Lung microvascular endothelial cell (primary cell): Measurements from ENCODE around the gene FBXO42. TPM values are rescaled to one million over a fixed set of nuclear protein-coding genes. Genes with fewer than 3 reads are reported as not detected.
A peak's percentile ranks its signal among the peaks of the same experiment; 100 is the strongest.
"Not testable (repeated sequence)": the region's sequence is repeated elsewhere in the genome, so short reads cannot be mapped to it uniquely, and the experiment has no call there.

ENCODE experiments used
- DNase-seq, 2 donors: peaks; one replicate each; pipeline versions ENCODE4 v3.0.0 to v3.0.0-alpha.2; 2010; ENCODE audit warnings: low read depth in 2 of 2
- total RNA-seq: library from RNA; depleted of rRNA; stranded (reverse); fragments of >200 nt; gene quantifications from 2 replicates; pipeline ENCODE4 v1.2.1, GENCODE V29; 2014

FBXO42 gene
- total RNA-seq, 1 donor from 2014 or later, result 6.3 TPM

DNA sequence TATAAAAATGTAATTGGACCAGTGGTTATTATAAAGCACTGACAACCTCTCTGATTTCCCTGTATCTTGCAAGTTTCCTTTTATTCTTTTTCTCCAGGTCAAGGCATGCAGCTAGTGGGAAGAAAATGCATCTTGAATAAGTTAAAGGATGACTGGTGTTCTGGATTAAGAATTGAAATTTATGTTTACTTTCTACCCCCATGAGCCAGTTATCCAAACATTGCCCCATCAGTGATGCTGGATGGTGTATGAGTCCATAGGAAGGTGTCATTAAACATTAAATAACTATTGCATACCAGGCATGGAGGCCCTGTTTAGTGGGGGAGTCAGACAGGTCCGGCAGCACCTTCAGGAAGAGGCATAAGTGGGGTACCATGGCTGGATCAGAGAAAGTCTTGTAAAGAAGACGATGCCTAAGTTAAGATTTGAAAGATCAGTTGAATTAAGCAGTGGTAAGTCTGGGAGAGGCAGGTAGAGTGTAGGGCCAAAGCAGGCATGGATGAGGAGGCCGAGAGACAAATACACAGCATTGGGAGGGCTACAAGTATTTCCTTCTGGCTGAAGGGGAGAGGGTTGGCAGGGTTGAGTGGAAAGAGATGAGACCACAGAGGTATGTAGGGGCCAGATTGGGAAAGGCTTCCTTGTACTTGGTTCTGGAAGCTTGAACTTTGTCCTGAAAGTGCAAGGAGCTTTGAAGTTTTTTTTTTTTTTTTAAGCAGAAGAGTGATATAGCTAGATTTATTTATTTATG lies 20.4 kb upstream of the FBXO42 start:
- DNase-seq, result no peak

- peak; percentile 79 to 90 for DNase-seq
These were observed 19.4 kb upstream of the FBXO42 start for GRCh38 chr1:16371725-16372124.

GRCh38 chr1:16369821-16370220 lies 17.5 kb upstream of the FBXO42 start:
- no peak for DNase-seq

- DNase-seq, result peak in 1 of 2 donors; percentile 61
These were observed 15.9 kb upstream of the FBXO42 start for GRCh38 chr1:16367968-16368890.

DNA sequence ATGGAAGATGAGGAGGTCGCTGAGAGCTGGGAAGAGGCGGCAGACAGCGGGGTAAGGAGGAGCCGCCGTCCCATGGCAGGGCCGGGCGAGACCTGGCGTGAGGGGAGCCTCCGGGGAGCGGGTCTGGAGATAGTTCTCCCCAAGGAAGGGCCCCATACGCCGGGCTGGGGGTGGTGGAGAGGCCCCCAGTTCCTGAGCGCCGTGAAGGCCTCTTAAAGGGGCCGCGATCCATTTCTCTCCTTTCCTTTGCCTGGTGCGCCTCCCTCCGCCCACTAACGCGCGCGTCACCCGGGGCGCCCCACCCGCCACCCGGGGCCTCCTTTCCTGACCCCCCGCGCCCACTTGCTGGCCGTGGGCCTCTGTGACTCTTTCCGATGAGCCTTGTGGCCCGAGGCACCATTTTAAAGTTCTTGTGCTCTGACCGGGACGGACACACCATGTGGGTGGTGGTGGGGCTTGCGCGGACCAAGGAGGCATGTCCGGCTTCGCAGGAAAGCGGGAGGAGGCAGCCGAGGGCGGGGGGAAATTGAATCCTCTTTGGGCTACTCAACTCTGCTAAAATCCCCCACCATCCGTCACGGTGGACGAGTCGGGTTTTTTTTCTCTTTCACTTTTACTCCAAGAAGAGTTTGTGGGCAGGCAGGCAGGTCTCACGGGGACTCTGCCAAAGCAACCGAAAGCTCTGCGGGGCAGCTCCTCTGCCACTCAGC lies 15.1 kb upstream of the FBXO42 start:
- peak; percentile 77 to 90 for DNase-seq

GRCh38 chr1:16366722-16367257 lies 14.5 kb upstream of the FBXO42 start, which contains the start of gene SZRD1:
SZRD1 (plus strand) TSS chr1:16367242; CDS start chr1:16367258, 16 bp downstream.
- DNase-seq, result peak; percentile 99 to 100

DNA sequence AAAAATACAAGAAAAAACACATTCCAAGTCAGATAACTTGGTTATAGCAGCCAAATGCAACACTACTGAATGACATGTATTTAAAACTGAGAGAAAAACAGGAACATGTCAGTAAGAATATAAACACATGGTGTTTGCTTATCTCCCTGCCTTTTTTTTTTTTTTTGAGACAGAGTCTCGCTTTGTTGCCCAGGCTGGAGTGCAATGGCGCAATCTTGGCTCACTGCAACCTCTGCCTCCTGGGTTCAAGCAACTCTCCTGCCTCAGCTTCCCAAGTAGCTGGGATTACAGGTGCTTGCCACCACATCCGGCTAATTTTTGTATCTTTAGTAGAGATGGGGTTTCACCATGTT lies 12.8 kb upstream of the FBXO42 start:
- peak in 1 of 2 donors; percentile 9 for DNase-seq

- DNase-seq, result no peak
These were observed 4.6 kb upstream of the FBXO42 start for GRCh38 chr1:16356867-16357266.

GRCh38 chr1:16354619-16355018 lies 2.3 kb upstream of the FBXO42 start:
- DNase-seq, result no peak

- DNase-seq, result peak in 1 of 2 donors; percentile 16
These were observed 709 bp upstream of the FBXO42 start for GRCh38 chr1:16352842-16353535.

- DNase-seq, result peak; percentile 35 to 40
These were observed 755 bp downstream of the FBXO42 start for GRCh38 chr1:16351456-16351993.

DNA sequence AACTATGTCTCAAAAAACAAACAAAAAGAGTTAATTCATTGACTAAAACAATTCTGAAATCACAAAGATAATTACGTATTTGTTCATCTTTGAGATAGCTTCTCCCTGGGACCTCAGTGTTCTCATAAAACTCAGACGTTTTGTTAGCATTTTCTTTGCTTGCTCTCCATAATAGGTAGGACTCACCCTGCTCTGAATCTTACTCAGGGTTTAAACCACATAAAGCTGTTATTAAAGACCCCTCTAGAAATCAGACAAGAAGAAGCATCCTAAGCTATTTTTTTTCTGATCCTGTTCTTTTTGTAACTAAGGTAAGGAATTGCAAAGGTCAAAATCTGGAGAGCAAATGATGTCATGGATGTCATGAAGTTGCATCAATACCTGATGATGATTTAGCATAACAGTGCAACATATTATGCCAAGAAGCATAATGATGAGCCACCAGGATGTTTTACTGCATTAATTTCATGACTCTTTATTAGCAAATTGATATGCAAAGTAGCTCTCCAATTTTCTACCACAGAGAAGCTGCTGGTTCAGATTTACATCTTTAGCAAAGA lies 2.4 kb downstream of the FBXO42 start:
- no peak for DNase-seq

- DNase-seq, result peak in 1 of 2 donors; percentile 59
These were observed 3.7 kb downstream of the FBXO42 start for GRCh38 chr1:16348414-16349182.

- DNase-seq, result not testable (repeated sequence)
These were observed 9.0 kb downstream of the FBXO42 start for GRCh38 chr1:16343276-16343675.

- no peak for DNase-seq
These were observed 9.8 kb downstream of the FBXO42 start for GRCh38 chr1:16342331-16343062.

- DNase-seq, result no peak
These were observed 11.6 kb downstream of the FBXO42 start for GRCh38 chr1:16340673-16341072.

DNA sequence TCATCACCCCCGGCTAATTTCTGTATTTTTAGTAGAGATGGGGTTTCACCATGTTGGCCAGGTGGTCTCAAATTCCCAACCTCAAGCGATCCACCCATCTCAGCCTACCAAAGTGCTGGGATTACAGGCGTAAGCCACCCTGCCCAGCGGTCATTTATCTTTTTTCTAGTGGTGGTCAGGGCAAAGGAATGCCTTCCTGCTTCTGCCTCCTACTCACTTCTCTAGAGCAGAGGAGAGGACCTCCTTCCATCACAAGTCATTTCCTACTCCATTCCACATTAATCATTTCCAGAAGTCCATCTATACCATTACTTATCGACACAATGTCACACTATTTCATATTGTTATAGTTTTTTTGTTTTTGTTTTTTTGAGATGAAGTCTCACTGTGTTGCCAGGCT lies 13.3 kb downstream of the FBXO42 start:
- no peak for DNase-seq

- DNase-seq, result no peak
These were observed 17.5 kb downstream of the FBXO42 start for GRCh38 chr1:16334655-16335340.
